K562 (cell line): ENCODE data around the gene DCLK1. TPM values are rescaled to one million over a fixed set of nuclear protein-coding genes. Genes with fewer than 3 reads are reported as not detected.

Experiments
- ATAC-seq: fragments of 200-7000 bp; cut with Tn5 transposase; 3 replicates; pipeline ENCODE4 v1.9.1; 2020; ENCODE audit warnings: moderate library complexity
- BruUV-seq: library from RNA; stranded (reverse); fragments of 400-500 nt; replicated peaks from 2 replicates; lab custom pipeline; 2021; lab: Mats Ljungman, UMichigan
- CTCF ChIA-PET: fragments of 300-600 bp; formaldehyde crosslinking; extraction: SDS; loops from one replicate; lab custom pipeline; 2021; ENCODE audit warnings: low intra/inter-chr PET ratio; lab: Yijun Ruan, JAX
- POLR2A ChIA-PET: fragments of 300-600, 350-650 bp; sonication (Branson Sonifier 250); formaldehyde crosslinking; extraction: SDS; loops from one replicate; lab custom pipeline; 2021; ENCODE audit warnings: antibody characterized with exemption, inconsistent platforms; lab: Yijun Ruan, JAX
- DNase-seq, 4 experiments: peaks; one replicate each; pipeline versions ENCODE4 v3.0.0 to v3.0.0-alpha.2; 2011 to 2018; ENCODE audit warnings: low spot score in 3 of 4, mixed read lengths in 3 of 4; ENCODE audit errors: extremely low read depth in 1 of 4
- FAIRE-seq: peaks from 2 replicates; lab custom pipeline; 2011; peaks lifted over from hg19 to GRCh38; lab: Jason Lieb, UNC
- H2AFZ ChIP-seq: 2 replicates; pipeline ENCODE4 v1.6.0; 2011; ENCODE audit warnings: low read depth, low read length, control low read depth, inconsistent platforms
- H3K27ac ChIP-seq: fragments of 200-600 bp; 3 replicates; pipeline ENCODE4 v1.8.0; 2011; ENCODE audit warnings: low read depth, mild to moderate bottlenecking, control low read depth, inconsistent platforms, low read length, moderate library complexity, mixed read lengths; ENCODE audit errors: extremely low read depth
- H3K27me3 ChIP-seq, 2 experiments: fragments of 300-600 bp in 1 of 2; 2 replicates in 1 of 2; 3 replicates in 1 of 2; pipeline versions ENCODE4 v1.6.0 to v1.8.0; 2011; ENCODE audit warnings: inconsistent platforms in 2 of 2, low read length in 2 of 2, mild to moderate bottlenecking in 1 of 2, mixed read lengths in 1 of 2, moderate library complexity in 1 of 2; ENCODE audit not compliant: control insufficient read depth in 2 of 2, insufficient read depth in 2 of 2
- H3K36me3 ChIP-seq: fragments of 300-600 bp; 3 replicates; pipeline ENCODE4 v1.8.0; 2011; ENCODE audit warnings: mild to moderate bottlenecking, low read length, inconsistent platforms; ENCODE audit not compliant: control insufficient read depth, insufficient read depth
- H3K4me1 ChIP-seq, 2 experiments: fragments of 200-600 bp in 1 of 2; replicated peaks in 1 of 2; 2 replicates in 1 of 2; 3 replicates in 1 of 2; pipeline versions ENCODE4 v1.5.1 to v1.8.0; 2011; ENCODE audit warnings: inconsistent platforms in 2 of 2, low read length in 2 of 2, mild to moderate bottlenecking in 1 of 2, mixed read lengths in 1 of 2, moderate library complexity in 1 of 2; ENCODE audit not compliant: control insufficient read depth in 2 of 2, insufficient read depth in 2 of 2
- H3K4me2 ChIP-seq: 2 replicates; pipeline ENCODE4 v1.6.1; 2011; ENCODE audit warnings: low read length, control low read depth, inconsistent platforms, mixed read lengths; ENCODE audit not compliant: insufficient read depth
- H3K4me3 ChIP-seq: fragments of 200-600 bp; sonication (generic), shearing (Covaris generic); 2 replicates; pipeline ENCODE4 v1.5.1; 2016; ENCODE audit warnings: control low read depth, inconsistent platforms
- H3K79me2 ChIP-seq: fragments of 200-600 bp; 3 replicates; pipeline ENCODE4 v1.8.0; 2011; ENCODE audit warnings: low read length, inconsistent platforms; ENCODE audit not compliant: control insufficient read depth, insufficient read depth
- H3K9ac ChIP-seq, 2 experiments: 2 replicates each; pipeline versions ENCODE4 v1.6.0 to v1.6.1; 2011; ENCODE audit warnings: low read depth in 2 of 2, low read length in 2 of 2, control low read depth in 1 of 2, inconsistent platforms in 1 of 2, mild to moderate bottlenecking in 1 of 2, mixed read lengths in 1 of 2; ENCODE audit not compliant: insufficient read depth in 1 of 2
- H3K9me1 ChIP-seq: one replicate; pipeline ENCODE4 v1.6.0; 2011; ENCODE audit warnings: inconsistent platforms, mild to moderate bottlenecking, low read length, moderate library complexity; ENCODE audit not compliant: control insufficient read depth, insufficient read depth
- H3K9me3 ChIP-seq: replicated peaks from 2 replicates; pipeline ENCODE4 v1.5.1; 2011; ENCODE audit warnings: low read depth, low read length, inconsistent platforms; ENCODE audit not compliant: control insufficient read depth, insufficient read depth
- H4K20me1 ChIP-seq: replicated peaks from 2 replicates; pipeline ENCODE4 v1.6.1; 2011; ENCODE audit warnings: low read length, inconsistent platforms, mixed read lengths; ENCODE audit not compliant: control insufficient read depth, insufficient read depth
- FOXM1 ChIP-seq, 2 experiments: fragments of 450-650 bp in 1 of 2; sonication (generic) in 1 of 2; formaldehyde crosslinking in 1 of 2; IDR thresholded peaks; 2 replicates each; pipeline versions ENCODE4 v1.6.1 to v1.9.0; 2017 to 2022; ENCODE audit warnings: low read depth in 2 of 2, mild to moderate bottlenecking in 2 of 2, missing genetic modification reagents in 1 of 2, moderate library complexity in 1 of 2
- FOXP4 ChIP-seq: sonication (generic); formaldehyde crosslinking; IDR thresholded peaks from 2 replicates; pipeline ENCODE4 v1.8.0; 2022; ENCODE audit warnings: mild to moderate bottlenecking, missing genetic modification reagents, borderline replicate concordance
- GATA2 ChIP-seq: sonication (generic); formaldehyde crosslinking; IDR thresholded peaks from 2 replicates; pipeline ENCODE4 v1.4.0; 2020; ENCODE audit warnings: mild to moderate bottlenecking, missing genetic modification reagents
- GTF2E2 ChIP-seq: fragments of 200-800 bp; sonication (Bioruptor generic); IDR thresholded peaks from 2 replicates; pipeline ENCODE4 v1.6.1; 2016; ENCODE audit warnings: missing genetic modification characterization, missing compliant biosample characterization
- KLF16 ChIP-seq: IDR thresholded peaks from 2 replicates; pipeline ENCODE4 v1.6.1; 2016; ENCODE audit warnings: antibody characterized with exemption
- NR1H2 ChIP-seq: sonication (generic); formaldehyde crosslinking; IDR thresholded peaks from 2 replicates; pipeline ENCODE4 v1.4.0; 2020; ENCODE audit warnings: mild to moderate bottlenecking, missing genetic modification reagents
- PHB ChIP-seq: fragments of 250-450 bp; sonication (Bioruptor Pico); IDR thresholded peaks from 2 replicates; pipeline ENCODE4 v1.5.0; 2021
- RAD21 ChIP-seq, 2 experiments: fragments of 250-450 bp in 1 of 2; fragments of 450-650 bp in 1 of 2; sonication (Bioruptor Pico) in 1 of 2; formaldehyde crosslinking in 1 of 2; IDR thresholded peaks in 1 of 2; conservative IDR thresholded peaks in 1 of 2; 2 replicates each; pipeline versions ENCODE4 v1.4.0 to v1.8.0; 2020 to 2022; ENCODE audit warnings: mild to moderate bottlenecking in 2 of 2, moderate library complexity in 1 of 2
- RFX1 ChIP-seq: fragments of 450-650 bp; IDR thresholded peaks from 2 replicates; pipeline ENCODE4 v1.6.1; 2016; ENCODE audit warnings: mild to moderate bottlenecking, moderate library complexity
- XRCC5 ChIP-seq: fragments of 200-400 bp; formaldehyde crosslinking; IDR thresholded peaks from 2 replicates; pipeline ENCODE4 v1.6.1; 2017; ENCODE audit warnings: low read depth, mild to moderate bottlenecking, low read length
- ZFP36 ChIP-seq: fragments of 150-350 bp; IDR thresholded peaks from 2 replicates; pipeline ENCODE4 v1.6.1; 2018; ENCODE audit warnings: low read length, low read depth; ENCODE audit not compliant: partially characterized antibody
- ZNF282 ChIP-seq: sonication (generic); formaldehyde crosslinking; IDR thresholded peaks from 2 replicates; pipeline ENCODE4 v1.8.1; 2023; ENCODE audit warnings: missing genetic modification reagents
- ZNF324 ChIP-seq: fragments of 250-450 bp; sonication (Bioruptor Pico); IDR thresholded peaks from 2 replicates; pipeline ENCODE4 v1.4.0; 2020; ENCODE audit warnings: mild to moderate bottlenecking
- WGBS: fragments of 100-300 bp; shearing (Covaris generic); methylation state at CpG from one replicate; pipeline ENCODE4 v1.1.6; 2016; ENCODE audit warnings: low coverage, mixed read lengths; ENCODE audit not compliant: insufficient coverage; ENCODE audit errors: missing lambda C conversion rate; 5-methylcytosine and 5-hydroxymethylcytosine counted together
- in situ Hi-C: fragments of 300-500 bp; cut with MboI; formaldehyde crosslinking; loops from 4 replicates; pipeline ENCODE4 v1.15.0; 2018; ENCODE audit warnings: inconsistent platforms, mixed read lengths
- intact Hi-C: fragments of 100-400 bp; cut with micrococcal nuclease; formaldehyde crosslinking; loops from 2 replicates; pipeline ENCODE4 v1.14.2; 2022
- polyA plus RNA-seq, 8 experiments: library from polyadenylated mRNA; depleted of rRNA in 4 of 8; stranded (reverse) in 5 of 8; unstranded in 3 of 8; fragments of >200 nt; fragmentation: Nextera tagmentation in 2 of 8; fragmentation: Illumina TruSeq in 1 of 8; extraction: Ambion mirVana in 2 of 8; extraction: Trizol in 1 of 8; gene quantifications; 2 replicates each; pipeline versions ENCODE4 v1.2.1 to v1.2.3, GENCODE V29; 2011 to 2014; ENCODE audit warnings: inconsistent platforms in 1 of 8, missing spikeins in 1 of 8
- total RNA-seq, 7 experiments: library from RNA; depleted of rRNA in 6 of 7; stranded (reverse); fragments of >200 nt in 6 of 7; fragmentation: Illumina TruSeq in 2 of 7; extraction: Trizol in 2 of 7; gene quantifications; 2 replicates each; pipeline versions ENCODE4 v1.2.1 to v1.2.3, GENCODE V29; 2011 to 2021; ENCODE audit warnings: low replicate concordance in 1 of 7
- TF ChIP-seq, protein P1 (sequence below): fragments of 250-450 bp; sonication (Bioruptor Pico); IDR thresholded peaks from 2 replicates; pipeline ENCODE4 v1.4.0; 2020; ENCODE audit warnings: mild to moderate bottlenecking, moderate library complexity
- TF ChIP-seq, protein P2 (sequence below): fragments of 450-650 bp; formaldehyde crosslinking; IDR thresholded peaks from 2 replicates; pipeline ENCODE4 v1.4.0; 2020; ENCODE audit warnings: mild to moderate bottlenecking, moderate library complexity

The DCLK1 gene
- total and polyA plus RNA-seq, 9 of the 15 experiments (the other 6 are each of a cell fraction or from before 2014, with no cell fraction given) = 0.07 TPM; not detected in 8

- TF ChIP-seq ZNF324 (CRISPR knock-in tag) (no peak), GTF2E2 (tag) (no peak), GATA2 (no peak), ZFP36 (no peak), RAD21 (CRISPR knock-in tag; conservative IDR thresholded peaks at IDR 0.05 in 1 of 2, IDR thresholded peaks at IDR 0.05 in 1 of 2) (no peak)
- TF ChIP-seq, all 486 proteins: peak for 0
Observed at GRCh38 chr13:35945368-35945767, 185.8 kb downstream of the DCLK1 start (continued).

DNA sequence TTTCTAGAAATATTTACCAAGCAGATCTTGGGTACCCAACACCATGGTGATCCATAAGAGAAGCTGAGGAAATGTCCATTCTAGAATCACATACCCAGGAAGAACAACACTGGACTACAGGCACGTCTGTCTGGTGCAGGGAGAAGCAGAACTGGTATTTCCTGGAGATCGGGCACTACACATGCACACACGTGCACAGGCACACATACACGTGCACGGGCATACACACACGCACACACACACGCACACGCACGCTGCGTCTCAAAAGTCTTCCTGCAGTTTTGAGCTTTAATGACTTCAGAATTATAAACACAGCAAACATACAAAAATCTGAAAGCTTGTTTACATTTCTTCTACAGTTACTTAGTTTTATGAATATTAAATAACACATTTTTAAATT lies 189.8 kb downstream of the DCLK1 start:
- Histone ChIP-seq H3K27ac (no peak overlapping the region), H3K79me2 (no peaks in the 10 kb centered on the region), H2AFZ (no peak overlapping the region), H3K4me3 (no peak overlapping the region), H3K4me2 (no peak overlapping the region), H3K9me3 (no peaks in the 10 kb centered on the region), H3K9ac (no peak overlapping the region), H3K27me3 (no peaks in the 10 kb centered on the region), H3K36me3 (no peaks in the 10 kb centered on the region), H3K4me1 (no peaks in the 10 kb centered on the region), H4K20me1 (no peaks in the 10 kb centered on the region), H3K9me1 (no peaks in the 10 kb centered on the region)
- FAIRE-seq (no peak), ATAC-seq (no peak), DNase-seq (no peak)
- no TSS peak for BruUV-seq
- WGBS = 0% methylated on average over 10 of the region's 10 CpGs
- POLR2A ChIA-PET = no interaction called here
- CTCF ChIA-PET = no interaction called here
- in situ Hi-C loops (no loop called here), intact Hi-C loops (no loop called here)
- no peak for TF ChIP-seq ZNF282 (CRISPR knock-in tag)
- TF ChIP-seq KLF16 = no peak
- TF ChIP-seq NR1H2 = no peak
- no peak for TF ChIP-seq PHB (CRISPR knock-in tag)
- no peak for TF ChIP-seq XRCC5
- no peak for TF ChIP-seq FOXP4 (CRISPR knock-in tag)
- TF ChIP-seq, protein P1, sequence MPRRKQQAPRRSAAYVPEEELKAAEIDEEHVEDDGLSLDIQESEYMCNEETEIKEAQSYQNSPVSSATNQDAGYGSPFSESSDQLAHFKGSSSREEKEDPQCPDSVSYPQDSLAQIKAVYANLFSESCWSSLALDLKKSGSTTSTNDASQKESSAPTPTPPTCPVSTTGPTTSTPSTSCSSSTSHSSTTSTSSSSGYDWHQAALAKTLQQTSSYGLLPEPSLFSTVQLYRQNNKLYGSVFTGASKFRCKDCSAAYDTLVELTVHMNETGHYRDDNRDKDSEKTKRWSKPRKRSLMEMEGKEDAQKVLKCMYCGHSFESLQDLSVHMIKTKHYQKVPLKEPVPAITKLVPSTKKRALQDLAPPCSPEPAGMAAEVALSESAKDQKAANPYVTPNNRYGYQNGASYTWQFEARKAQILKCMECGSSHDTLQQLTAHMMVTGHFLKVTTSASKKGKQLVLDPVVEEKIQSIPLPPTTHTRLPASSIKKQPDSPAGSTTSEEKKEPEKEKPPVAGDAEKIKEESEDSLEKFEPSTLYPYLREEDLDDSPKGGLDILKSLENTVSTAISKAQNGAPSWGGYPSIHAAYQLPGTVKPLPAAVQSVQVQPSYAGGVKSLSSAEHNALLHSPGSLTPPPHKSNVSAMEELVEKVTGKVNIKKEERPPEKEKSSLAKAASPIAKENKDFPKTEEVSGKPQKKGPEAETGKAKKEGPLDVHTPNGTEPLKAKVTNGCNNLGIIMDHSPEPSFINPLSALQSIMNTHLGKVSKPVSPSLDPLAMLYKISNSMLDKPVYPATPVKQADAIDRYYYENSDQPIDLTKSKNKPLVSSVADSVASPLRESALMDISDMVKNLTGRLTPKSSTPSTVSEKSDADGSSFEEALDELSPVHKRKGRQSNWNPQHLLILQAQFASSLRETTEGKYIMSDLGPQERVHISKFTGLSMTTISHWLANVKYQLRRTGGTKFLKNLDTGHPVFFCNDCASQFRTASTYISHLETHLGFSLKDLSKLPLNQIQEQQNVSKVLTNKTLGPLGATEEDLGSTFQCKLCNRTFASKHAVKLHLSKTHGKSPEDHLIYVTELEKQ (CRISPR knock-in tag) = no peak
- TF ChIP-seq RFX1 = no peak
- TF ChIP-seq, protein P2, sequence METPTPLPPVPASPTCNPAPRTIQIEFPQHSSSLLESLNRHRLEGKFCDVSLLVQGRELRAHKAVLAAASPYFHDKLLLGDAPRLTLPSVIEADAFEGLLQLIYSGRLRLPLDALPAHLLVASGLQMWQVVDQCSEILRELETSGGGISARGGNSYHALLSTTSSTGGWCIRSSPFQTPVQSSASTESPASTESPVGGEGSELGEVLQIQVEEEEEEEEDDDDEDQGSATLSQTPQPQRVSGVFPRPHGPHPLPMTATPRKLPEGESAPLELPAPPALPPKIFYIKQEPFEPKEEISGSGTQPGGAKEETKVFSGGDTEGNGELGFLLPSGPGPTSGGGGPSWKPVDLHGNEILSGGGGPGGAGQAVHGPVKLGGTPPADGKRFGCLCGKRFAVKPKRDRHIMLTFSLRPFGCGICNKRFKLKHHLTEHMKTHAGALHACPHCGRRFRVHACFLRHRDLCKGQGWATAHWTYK (CRISPR knock-in tag) = no peak
- no peak for TF ChIP-seq FOXM1 (IDR thresholded peaks at IDR 0.05; ENCODE audit: low read depth)
- no peak for TF ChIP-seq FOXM1 (CRISPR knock-in tag; IDR thresholded peaks at IDR 0.05; ENCODE audit: low read depth)
